ENCODE measurements around the gene SLC27A2.

DNA sequence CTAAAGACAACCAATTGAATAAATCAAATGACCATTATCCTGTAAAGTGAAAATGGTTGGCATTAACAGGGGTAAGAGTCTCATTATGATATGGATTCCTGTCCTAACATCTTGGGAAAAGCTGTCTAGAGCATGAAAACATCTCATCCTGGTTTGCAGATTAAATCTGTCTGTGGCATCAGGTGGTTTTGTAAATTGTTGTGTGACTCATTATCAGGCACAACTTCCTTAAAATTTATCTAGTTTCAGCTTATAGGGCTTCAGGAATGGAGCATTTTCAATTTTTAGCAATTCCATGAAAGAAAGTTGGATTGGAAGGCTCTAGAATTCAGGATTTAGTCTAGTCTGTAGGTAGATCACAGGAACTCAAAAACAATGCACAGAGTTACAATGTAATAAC lies 31.1 kb upstream of the SLC27A2 start:
- TF ChIP-seq, protein P1, sequence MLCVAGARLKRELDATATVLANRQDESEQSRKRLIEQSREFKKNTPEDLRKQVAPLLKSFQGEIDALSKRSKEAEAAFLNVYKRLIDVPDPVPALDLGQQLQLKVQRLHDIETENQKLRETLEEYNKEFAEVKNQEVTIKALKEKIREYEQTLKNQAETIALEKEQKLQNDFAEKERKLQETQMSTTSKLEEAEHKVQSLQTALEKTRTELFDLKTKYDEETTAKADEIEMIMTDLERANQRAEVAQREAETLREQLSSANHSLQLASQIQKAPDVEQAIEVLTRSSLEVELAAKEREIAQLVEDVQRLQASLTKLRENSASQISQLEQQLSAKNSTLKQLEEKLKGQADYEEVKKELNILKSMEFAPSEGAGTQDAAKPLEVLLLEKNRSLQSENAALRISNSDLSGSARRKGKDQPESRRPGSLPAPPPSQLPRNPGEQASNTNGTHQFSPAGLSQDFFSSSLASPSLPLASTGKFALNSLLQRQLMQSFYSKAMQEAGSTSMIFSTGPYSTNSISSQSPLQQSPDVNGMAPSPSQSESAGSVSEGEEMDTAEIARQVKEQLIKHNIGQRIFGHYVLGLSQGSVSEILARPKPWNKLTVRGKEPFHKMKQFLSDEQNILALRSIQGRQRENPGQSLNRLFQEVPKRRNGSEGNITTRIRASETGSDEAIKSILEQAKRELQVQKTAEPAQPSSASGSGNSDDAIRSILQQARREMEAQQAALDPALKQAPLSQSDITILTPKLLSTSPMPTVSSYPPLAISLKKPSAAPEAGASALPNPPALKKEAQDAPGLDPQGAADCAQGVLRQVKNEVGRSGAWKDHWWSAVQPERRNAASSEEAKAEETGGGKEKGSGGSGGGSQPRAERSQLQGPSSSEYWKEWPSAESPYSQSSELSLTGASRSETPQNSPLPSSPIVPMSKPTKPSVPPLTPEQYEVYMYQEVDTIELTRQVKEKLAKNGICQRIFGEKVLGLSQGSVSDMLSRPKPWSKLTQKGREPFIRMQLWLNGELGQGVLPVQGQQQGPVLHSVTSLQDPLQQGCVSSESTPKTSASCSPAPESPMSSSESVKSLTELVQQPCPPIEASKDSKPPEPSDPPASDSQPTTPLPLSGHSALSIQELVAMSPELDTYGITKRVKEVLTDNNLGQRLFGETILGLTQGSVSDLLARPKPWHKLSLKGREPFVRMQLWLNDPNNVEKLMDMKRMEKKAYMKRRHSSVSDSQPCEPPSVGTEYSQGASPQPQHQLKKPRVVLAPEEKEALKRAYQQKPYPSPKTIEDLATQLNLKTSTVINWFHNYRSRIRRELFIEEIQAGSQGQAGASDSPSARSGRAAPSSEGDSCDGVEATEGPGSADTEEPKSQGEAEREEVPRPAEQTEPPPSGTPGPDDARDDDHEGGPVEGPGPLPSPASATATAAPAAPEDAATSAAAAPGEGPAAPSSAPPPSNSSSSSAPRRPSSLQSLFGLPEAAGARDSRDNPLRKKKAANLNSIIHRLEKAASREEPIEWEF (IDR thresholded peaks at IDR 0.05; ENCODE audit: insufficient replicate concordance, low read depth, low read length): no peak
- TF ChIP-seq FOS (IDR thresholded peaks at IDR 0.05; ENCODE audit: borderline replicate concordance, extremely low read depth, insufficient read length): no peak
- TF ChIP-seq TAF1 (IDR thresholded peaks at IDR 0.05; ENCODE audit: borderline replicate concordance, low read depth, low read length): no peak
- no peak for TF ChIP-seq BACH1 (IDR thresholded peaks at IDR 0.05; ENCODE audit: borderline replicate concordance)
- no peak for TF ChIP-seq NBN (IDR thresholded peaks at IDR 0.05)
- TF ChIP-seq EZH2 (IDR thresholded peaks at IDR 0.05; ENCODE audit: borderline replicate concordance, control insufficient read depth, low read depth, low read length): no peak
- TF ChIP-seq POLR2A (IDR thresholded peaks at IDR 0.05; ENCODE audit: low read depth, low read length): no peak
- TF ChIP-seq, protein P2, sequence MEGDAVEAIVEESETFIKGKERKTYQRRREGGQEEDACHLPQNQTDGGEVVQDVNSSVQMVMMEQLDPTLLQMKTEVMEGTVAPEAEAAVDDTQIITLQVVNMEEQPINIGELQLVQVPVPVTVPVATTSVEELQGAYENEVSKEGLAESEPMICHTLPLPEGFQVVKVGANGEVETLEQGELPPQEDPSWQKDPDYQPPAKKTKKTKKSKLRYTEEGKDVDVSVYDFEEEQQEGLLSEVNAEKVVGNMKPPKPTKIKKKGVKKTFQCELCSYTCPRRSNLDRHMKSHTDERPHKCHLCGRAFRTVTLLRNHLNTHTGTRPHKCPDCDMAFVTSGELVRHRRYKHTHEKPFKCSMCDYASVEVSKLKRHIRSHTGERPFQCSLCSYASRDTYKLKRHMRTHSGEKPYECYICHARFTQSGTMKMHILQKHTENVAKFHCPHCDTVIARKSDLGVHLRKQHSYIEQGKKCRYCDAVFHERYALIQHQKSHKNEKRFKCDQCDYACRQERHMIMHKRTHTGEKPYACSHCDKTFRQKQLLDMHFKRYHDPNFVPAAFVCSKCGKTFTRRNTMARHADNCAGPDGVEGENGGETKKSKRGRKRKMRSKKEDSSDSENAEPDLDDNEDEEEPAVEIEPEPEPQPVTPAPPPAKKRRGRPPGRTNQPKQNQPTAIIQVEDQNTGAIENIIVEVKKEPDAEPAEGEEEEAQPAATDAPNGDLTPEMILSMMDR (IDR thresholded peaks at IDR 0.05 in 2 of 3, conservative IDR thresholded peaks at IDR 0.05 in 1 of 3; ENCODE audit: control insufficient read depth in 2 of 3, extremely low read depth in 1 of 3, insufficient read depth in 1 of 3, low read depth in 3 of 3, low read length in 3 of 3): no peak
- TF ChIP-seq CEBPB (IDR thresholded peaks at IDR 0.05; ENCODE audit: borderline replicate concordance in 1 of 2, low read depth in 2 of 2, low read length in 2 of 2): no peak
- no peak for TF ChIP-seq ZSCAN29 (IDR thresholded peaks at IDR 0.05)
- no peak for TF ChIP-seq HCFC1 (IDR thresholded peaks at IDR 0.05; ENCODE audit: low read length)
- TF ChIP-seq, protein P3, sequence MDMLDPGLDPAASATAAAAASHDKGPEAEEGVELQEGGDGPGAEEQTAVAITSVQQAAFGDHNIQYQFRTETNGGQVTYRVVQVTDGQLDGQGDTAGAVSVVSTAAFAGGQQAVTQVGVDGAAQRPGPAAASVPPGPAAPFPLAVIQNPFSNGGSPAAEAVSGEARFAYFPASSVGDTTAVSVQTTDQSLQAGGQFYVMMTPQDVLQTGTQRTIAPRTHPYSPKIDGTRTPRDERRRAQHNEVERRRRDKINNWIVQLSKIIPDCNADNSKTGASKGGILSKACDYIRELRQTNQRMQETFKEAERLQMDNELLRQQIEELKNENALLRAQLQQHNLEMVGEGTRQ (IDR thresholded peaks at IDR 0.05; ENCODE audit: borderline replicate concordance, low read depth, low read length): no peak

Measured in GM12878 (cell line).